Uterus (tissue), 2 donors: ENCODE measurements around the gene RASL12.

Source experiments
- CTCF ChIP-seq, 4 experiments: fragments of 200-600 bp in 2 of 4; fragments of 450-650 bp in 2 of 4; sonication (generic) in 2 of 4; IDR thresholded peaks; one replicate each; pipeline ENCODE4 v1.5.1; 2016 to 2019; ENCODE audit warnings: antibody characterized with exemption in 4 of 4, mild to moderate bottlenecking in 2 of 4, moderate library complexity in 1 of 4
- POLR2A ChIP-seq, 2 donors: fragments of 450-650 bp; IDR thresholded peaks; one replicate each; pipeline ENCODE4 v1.6.1; 2016; ENCODE audit warnings: antibody characterized with exemption in 2 of 2, mild to moderate bottlenecking in 1 of 2, moderate library complexity in 1 of 2

- TF ChIP-seq CTCF (IDR thresholded peaks at IDR 0.05), result no peak
- TF ChIP-seq POLR2A (IDR thresholded peaks at IDR 0.05), result no peak
Observed at GRCh38 chr15:65057549-65057940, 10.2 kb downstream of the RASL12 start.
